Measurements from ENCODE around the gene PPP1R12A.

The PPP1R12A gene

GRCh38 chr12:79842630-79843029, 92.3 kb downstream of the PPP1R12A start:
- TF ChIP-seq CTCF (IDR thresholded peaks at IDR 0.05) (no peak), ZFX (IDR thresholded peaks at IDR 0.05; ENCODE audit: borderline replicate concordance) (no peak)
- H3K27ac ChIP-seq, result no peak overlapping the region

DNA sequence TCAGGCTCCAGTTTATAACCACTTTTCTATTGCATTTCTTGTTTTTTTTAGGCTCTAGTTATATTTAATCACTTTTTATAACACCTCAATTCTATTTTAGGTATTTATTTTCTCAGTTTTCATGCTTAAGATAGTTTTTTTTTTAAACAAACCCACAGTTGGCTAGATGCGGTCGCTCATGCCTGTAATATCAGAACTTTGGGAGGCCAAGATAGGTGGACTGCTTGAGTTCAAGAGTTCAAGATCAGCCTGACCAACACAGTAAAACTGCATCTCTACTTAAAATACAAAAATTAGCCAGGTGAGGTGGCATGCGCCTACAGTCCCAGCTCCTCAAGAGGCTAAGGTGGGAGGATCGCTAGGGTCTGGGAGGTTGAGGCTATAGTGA, 93.0 kb downstream of the PPP1R12A start:
- H3K27ac ChIP-seq, result no peak overlapping the region

DNA sequence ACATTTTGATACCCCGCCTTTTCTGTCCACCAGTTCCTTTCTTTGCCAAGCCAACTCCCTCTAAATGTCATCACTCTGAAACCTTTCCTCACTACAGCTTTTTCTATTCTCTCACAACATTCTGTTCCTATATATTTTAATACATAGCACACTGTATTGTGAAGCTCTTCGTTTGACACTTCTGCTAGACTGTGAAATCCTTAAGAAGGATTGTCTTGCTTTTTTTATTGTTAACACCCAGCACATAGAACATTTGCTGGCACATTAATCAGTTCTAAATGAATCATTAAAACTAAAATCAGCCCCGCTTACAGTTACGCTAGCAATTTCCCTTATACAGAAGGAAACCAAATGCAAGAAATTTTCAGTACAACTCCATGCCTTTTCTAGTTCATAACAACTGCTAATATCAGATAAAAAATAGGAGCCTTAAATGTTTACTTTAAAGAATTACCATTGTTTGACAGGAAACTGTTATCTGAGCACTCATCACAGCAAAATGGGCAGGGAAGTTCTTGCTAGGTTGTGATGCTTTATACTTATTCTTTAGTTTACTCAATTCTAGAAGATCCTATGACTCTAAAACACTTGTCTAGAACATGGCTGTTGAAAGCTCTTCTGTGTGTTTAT, 93.5 kb downstream of the PPP1R12A start:
- no peak overlapping the region for H3K27ac ChIP-seq

More for the DNA sequence above, 93.0 kb downstream of the PPP1R12A start:
- TF ChIP-seq CTCF (IDR thresholded peaks at IDR 0.05) (no peak), ZFX (IDR thresholded peaks at IDR 0.05; ENCODE audit: borderline replicate concordance) (no peak)

GRCh38 chr12:79838359-79838758, 96.5 kb downstream of the PPP1R12A start:
- TF ChIP-seq CTCF (IDR thresholded peaks at IDR 0.05) (no peak), ZFX (IDR thresholded peaks at IDR 0.05; ENCODE audit: borderline replicate concordance) (no peak)
- no peak overlapping the region for H3K27ac ChIP-seq

More for the DNA sequence above, 93.5 kb downstream of the PPP1R12A start:
- no peak for TF ChIP-seq CTCF (IDR thresholded peaks at IDR 0.05)
- TF ChIP-seq ZFX (IDR thresholded peaks at IDR 0.05; ENCODE audit: borderline replicate concordance), result no peak

DNA sequence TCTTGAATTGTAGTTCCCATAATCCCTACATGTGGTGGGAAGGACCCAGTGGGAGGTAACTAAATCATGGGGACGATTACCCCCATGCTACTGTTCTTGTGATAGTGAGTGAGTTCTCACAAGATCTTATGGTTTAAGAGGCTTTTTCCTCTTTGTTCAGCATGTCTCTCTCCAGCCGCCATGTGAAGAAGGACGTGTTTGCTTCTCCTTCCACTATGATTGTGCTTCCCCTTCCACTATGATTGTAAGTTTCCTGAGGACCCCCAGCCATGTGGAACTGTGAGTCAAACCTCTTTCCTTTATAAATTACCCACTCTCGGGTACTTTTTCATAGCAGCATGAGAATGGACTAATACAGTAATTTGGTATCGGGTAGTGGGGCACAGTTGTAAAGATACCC, 97.3 kb downstream of the PPP1R12A start:
- TF ChIP-seq CTCF (IDR thresholded peaks at IDR 0.05) (no peak), ZFX (IDR thresholded peaks at IDR 0.05; ENCODE audit: borderline replicate concordance) (no peak)

GRCh38 chr12:79835377-79835843, 99.5 kb downstream of the PPP1R12A start:
- no peak for TF ChIP-seq ZFX (IDR thresholded peaks at IDR 0.05; ENCODE audit: borderline replicate concordance)
- TF ChIP-seq CTCF (IDR thresholded peaks at IDR 0.05), result no peak
- no peak overlapping the region for H3K27ac ChIP-seq

More for the DNA sequence above, 97.3 kb downstream of the PPP1R12A start:
- no peak overlapping the region for H3K27ac ChIP-seq

- TF ChIP-seq CTCF (IDR thresholded peaks at IDR 0.05), result no peak
- TF ChIP-seq ZFX (IDR thresholded peaks at IDR 0.05; ENCODE audit: borderline replicate concordance), result no peak
- no peak overlapping the region for H3K27ac ChIP-seq
Observed at GRCh38 chr12:79834712-79835376, 100.1 kb downstream of the PPP1R12A start.
